WTC11 (cell line): ENCODE results near the gene CPXM2.

Experiments
- CREB1 ChIP-seq: sonication (generic); formaldehyde crosslinking; IDR thresholded peaks from 2 replicates; pipeline ENCODE4 v1.8.0; 2023; ENCODE audit warnings: mild to moderate bottlenecking, missing genetic modification reagents
- GABPB1 ChIP-seq: sonication (generic); formaldehyde crosslinking; IDR thresholded peaks from 2 replicates; pipeline ENCODE4 v1.8.1; 2023; ENCODE audit warnings: mild to moderate bottlenecking, missing genetic modification reagents
- KAT7 ChIP-seq: sonication (generic); formaldehyde crosslinking; IDR thresholded peaks from 2 replicates; pipeline ENCODE4 v1.8.1; 2023; ENCODE audit warnings: missing genetic modification reagents, mild to moderate bottlenecking, borderline replicate concordance
- TP53 ChIP-seq: sonication (generic); formaldehyde crosslinking; IDR thresholded peaks from 2 replicates; pipeline ENCODE4 v1.8.1; 2023; ENCODE audit warnings: mild to moderate bottlenecking, missing genetic modification reagents
- TF ChIP-seq, protein P1 (sequence below): sonication (generic); formaldehyde crosslinking; IDR thresholded peaks from 2 replicates; pipeline ENCODE4 v1.8.0; 2022; ENCODE audit warnings: mild to moderate bottlenecking, missing genetic modification reagents
- TF ChIP-seq, protein P2 (sequence below): fragments of 200-600 bp; IDR thresholded peaks from 2 replicates; pipeline ENCODE4 v1.8.0; 2022; ENCODE audit warnings: antibody characterized with exemption
- TF ChIP-seq, protein P3 (sequence below): sonication (generic); formaldehyde crosslinking; IDR thresholded peaks from 2 replicates; pipeline ENCODE4 v1.8.0; 2023; ENCODE audit warnings: mild to moderate bottlenecking, missing genetic modification reagents
- TF ChIP-seq, protein P4 (sequence below): sonication (generic); formaldehyde crosslinking; IDR thresholded peaks from 2 replicates; pipeline ENCODE4 v1.8.0; 2022; ENCODE audit warnings: missing genetic modification reagents
- TF ChIP-seq, protein P5 (sequence below): sonication (generic); formaldehyde crosslinking; IDR thresholded peaks from 2 replicates; pipeline ENCODE4 v1.8.0; 2022; ENCODE audit warnings: mild to moderate bottlenecking, missing genetic modification reagents
- TF ChIP-seq, protein P6 (sequence below): sonication (generic); formaldehyde crosslinking; IDR thresholded peaks from 2 replicates; pipeline ENCODE4 v1.8.1; 2022; ENCODE audit warnings: missing genetic modification reagents, borderline replicate concordance

DNA sequence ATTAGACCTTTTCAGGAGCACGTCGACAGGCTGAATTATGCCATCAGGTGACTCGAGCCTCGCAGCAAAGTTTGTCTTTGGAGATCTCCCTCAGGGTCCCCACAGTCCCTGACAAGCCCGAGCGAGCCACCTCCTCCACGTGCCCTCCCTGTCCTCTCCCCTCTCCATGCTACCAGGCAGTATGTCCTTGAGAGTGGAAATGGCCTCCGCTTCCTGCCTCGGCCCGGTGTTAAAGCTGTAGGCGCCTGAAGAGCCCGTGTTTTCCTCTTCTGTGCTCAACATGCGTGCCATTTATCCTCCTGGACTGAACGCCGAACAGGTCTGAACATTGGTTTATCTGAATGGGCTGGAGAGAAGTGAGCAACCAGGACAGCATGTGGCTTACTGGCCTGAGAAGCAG lies 142.9 kb downstream of the CPXM2 start:
- TF ChIP-seq, protein P1, sequence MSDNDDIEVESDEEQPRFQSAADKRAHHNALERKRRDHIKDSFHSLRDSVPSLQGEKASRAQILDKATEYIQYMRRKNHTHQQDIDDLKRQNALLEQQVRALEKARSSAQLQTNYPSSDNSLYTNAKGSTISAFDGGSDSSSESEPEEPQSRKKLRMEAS (CRISPR knock-in tag) = no peak
- TF ChIP-seq, protein P2, sequence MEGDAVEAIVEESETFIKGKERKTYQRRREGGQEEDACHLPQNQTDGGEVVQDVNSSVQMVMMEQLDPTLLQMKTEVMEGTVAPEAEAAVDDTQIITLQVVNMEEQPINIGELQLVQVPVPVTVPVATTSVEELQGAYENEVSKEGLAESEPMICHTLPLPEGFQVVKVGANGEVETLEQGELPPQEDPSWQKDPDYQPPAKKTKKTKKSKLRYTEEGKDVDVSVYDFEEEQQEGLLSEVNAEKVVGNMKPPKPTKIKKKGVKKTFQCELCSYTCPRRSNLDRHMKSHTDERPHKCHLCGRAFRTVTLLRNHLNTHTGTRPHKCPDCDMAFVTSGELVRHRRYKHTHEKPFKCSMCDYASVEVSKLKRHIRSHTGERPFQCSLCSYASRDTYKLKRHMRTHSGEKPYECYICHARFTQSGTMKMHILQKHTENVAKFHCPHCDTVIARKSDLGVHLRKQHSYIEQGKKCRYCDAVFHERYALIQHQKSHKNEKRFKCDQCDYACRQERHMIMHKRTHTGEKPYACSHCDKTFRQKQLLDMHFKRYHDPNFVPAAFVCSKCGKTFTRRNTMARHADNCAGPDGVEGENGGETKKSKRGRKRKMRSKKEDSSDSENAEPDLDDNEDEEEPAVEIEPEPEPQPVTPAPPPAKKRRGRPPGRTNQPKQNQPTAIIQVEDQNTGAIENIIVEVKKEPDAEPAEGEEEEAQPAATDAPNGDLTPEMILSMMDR = no peak
- no peak for TF ChIP-seq CREB1 (CRISPR knock-in tag)
- TF ChIP-seq KAT7 (CRISPR knock-in tag) = no peak
- TF ChIP-seq, protein P3, sequence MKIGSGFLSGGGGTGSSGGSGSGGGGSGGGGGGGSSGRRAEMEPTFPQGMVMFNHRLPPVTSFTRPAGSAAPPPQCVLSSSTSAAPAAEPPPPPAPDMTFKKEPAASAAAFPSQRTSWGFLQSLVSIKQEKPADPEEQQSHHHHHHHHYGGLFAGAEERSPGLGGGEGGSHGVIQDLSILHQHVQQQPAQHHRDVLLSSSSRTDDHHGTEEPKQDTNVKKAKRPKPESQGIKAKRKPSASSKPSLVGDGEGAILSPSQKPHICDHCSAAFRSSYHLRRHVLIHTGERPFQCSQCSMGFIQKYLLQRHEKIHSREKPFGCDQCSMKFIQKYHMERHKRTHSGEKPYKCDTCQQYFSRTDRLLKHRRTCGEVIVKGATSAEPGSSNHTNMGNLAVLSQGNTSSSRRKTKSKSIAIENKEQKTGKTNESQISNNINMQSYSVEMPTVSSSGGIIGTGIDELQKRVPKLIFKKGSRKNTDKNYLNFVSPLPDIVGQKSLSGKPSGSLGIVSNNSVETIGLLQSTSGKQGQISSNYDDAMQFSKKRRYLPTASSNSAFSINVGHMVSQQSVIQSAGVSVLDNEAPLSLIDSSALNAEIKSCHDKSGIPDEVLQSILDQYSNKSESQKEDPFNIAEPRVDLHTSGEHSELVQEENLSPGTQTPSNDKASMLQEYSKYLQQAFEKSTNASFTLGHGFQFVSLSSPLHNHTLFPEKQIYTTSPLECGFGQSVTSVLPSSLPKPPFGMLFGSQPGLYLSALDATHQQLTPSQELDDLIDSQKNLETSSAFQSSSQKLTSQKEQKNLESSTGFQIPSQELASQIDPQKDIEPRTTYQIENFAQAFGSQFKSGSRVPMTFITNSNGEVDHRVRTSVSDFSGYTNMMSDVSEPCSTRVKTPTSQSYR (CRISPR knock-in tag) = no peak
- TF ChIP-seq GABPB1 (CRISPR knock-in tag) = no peak
- TF ChIP-seq, protein P4, sequence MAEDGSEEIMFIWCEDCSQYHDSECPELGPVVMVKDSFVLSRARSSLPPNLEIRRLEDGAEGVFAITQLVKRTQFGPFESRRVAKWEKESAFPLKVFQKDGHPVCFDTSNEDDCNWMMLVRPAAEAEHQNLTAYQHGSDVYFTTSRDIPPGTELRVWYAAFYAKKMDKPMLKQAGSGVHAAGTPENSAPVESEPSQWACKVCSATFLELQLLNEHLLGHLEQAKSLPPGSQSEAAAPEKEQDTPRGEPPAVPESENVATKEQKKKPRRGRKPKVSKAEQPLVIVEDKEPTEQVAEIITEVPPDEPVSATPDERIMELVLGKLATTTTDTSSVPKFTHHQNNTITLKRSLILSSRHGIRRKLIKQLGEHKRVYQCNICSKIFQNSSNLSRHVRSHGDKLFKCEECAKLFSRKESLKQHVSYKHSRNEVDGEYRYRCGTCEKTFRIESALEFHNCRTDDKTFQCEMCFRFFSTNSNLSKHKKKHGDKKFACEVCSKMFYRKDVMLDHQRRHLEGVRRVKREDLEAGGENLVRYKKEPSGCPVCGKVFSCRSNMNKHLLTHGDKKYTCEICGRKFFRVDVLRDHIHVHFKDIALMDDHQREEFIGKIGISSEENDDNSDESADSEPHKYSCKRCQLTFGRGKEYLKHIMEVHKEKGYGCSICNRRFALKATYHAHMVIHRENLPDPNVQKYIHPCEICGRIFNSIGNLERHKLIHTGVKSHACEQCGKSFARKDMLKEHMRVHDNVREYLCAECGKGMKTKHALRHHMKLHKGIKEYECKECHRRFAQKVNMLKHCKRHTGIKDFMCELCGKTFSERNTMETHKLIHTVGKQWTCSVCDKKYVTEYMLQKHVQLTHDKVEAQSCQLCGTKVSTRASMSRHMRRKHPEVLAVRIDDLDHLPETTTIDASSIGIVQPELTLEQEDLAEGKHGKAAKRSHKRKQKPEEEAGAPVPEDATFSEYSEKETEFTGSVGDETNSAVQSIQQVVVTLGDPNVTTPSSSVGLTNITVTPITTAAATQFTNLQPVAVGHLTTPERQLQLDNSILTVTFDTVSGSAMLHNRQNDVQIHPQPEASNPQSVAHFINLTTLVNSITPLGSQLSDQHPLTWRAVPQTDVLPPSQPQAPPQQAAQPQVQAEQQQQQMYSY (CRISPR knock-in tag) = no peak
- no peak for TF ChIP-seq TP53 (CRISPR knock-in tag)
- TF ChIP-seq, protein P5, sequence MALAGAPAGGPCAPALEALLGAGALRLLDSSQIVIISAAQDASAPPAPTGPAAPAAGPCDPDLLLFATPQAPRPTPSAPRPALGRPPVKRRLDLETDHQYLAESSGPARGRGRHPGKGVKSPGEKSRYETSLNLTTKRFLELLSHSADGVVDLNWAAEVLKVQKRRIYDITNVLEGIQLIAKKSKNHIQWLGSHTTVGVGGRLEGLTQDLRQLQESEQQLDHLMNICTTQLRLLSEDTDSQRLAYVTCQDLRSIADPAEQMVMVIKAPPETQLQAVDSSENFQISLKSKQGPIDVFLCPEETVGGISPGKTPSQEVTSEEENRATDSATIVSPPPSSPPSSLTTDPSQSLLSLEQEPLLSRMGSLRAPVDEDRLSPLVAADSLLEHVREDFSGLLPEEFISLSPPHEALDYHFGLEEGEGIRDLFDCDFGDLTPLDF (CRISPR knock-in tag) = no peak
- TF ChIP-seq, protein P6, sequence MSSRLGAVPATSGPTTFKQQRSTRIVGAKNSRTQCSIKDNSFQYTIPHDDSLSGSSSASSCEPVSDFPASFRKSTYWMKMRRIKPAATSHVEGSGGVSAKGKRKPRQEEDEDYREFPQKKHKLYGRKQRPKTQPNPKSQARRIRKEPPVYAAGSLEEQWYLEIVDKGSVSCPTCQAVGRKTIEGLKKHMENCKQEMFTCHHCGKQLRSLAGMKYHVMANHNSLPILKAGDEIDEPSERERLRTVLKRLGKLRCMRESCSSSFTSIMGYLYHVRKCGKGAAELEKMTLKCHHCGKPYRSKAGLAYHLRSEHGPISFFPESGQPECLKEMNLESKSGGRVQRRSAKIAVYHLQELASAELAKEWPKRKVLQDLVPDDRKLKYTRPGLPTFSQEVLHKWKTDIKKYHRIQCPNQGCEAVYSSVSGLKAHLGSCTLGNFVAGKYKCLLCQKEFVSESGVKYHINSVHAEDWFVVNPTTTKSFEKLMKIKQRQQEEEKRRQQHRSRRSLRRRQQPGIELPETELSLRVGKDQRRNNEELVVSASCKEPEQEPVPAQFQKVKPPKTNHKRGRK (CRISPR knock-in tag) = no peak
